Endothelial cell (in vitro differentiated cells): ENCODE results near the gene ELOVL6. TPM values are rescaled to one million over a fixed set of nuclear protein-coding genes. Genes with fewer than 3 reads are reported as not detected.

Experiments used
- DNase-seq: peaks from one replicate; pipeline ENCODE4 v3.0.0; 2021; ENCODE audit warnings: low spot score
- H3K27ac Mint-ChIP-seq: one replicate; pipeline ENCODE4 v1.8.0; 2021; ENCODE audit warnings: mixed read lengths, inconsistent platforms; ENCODE audit not compliant: unreplicated experiment
- H3K27me3 Mint-ChIP-seq: one replicate; pipeline ENCODE4 v1.8.0; 2021; ENCODE audit warnings: mild to moderate bottlenecking, moderate library complexity, mixed read lengths, inconsistent platforms; ENCODE audit not compliant: unreplicated experiment
- H3K36me3 Mint-ChIP-seq: one replicate; pipeline ENCODE4 v1.8.0; 2021; ENCODE audit warnings: mild to moderate bottlenecking, low read depth, mixed read lengths, inconsistent platforms; ENCODE audit not compliant: unreplicated experiment
- H3K4me1 Mint-ChIP-seq: one replicate; pipeline ENCODE4 v1.8.0; 2021; ENCODE audit warnings: mild to moderate bottlenecking, mixed read lengths, inconsistent platforms; ENCODE audit not compliant: unreplicated experiment
- H3K4me3 Mint-ChIP-seq: one replicate; pipeline ENCODE4 v1.8.0; 2021; ENCODE audit warnings: mild to moderate bottlenecking, mixed read lengths, inconsistent platforms; ENCODE audit not compliant: unreplicated experiment
- H3K9me3 Mint-ChIP-seq: one replicate; pipeline ENCODE4 v1.8.0; 2021; ENCODE audit warnings: mixed read lengths, inconsistent platforms; ENCODE audit not compliant: unreplicated experiment
- total RNA-seq: library from RNA; stranded (reverse); fragmentation: NEBNext Ultra II Directional; extraction: Animal tissue kit (Norgen Biotek cat#: 25700); gene quantifications from one replicate; pipeline ENCODE4 v1.2.1, GENCODE V29; 2021; ENCODE audit not compliant: unreplicated experiment
- TF ChIP-seq, protein P1 (sequence below): fragments of 200-600 bp; sonication (generic); IDR thresholded peaks from one replicate; pipeline ENCODE4 v1.5.0; 2021; ENCODE audit warnings: antibody characterized with exemption; ENCODE audit not compliant: unreplicated experiment

Gene ELOVL6
- total RNA-seq, 1 donor from 2014 or later, result 31.0 TPM

DNA sequence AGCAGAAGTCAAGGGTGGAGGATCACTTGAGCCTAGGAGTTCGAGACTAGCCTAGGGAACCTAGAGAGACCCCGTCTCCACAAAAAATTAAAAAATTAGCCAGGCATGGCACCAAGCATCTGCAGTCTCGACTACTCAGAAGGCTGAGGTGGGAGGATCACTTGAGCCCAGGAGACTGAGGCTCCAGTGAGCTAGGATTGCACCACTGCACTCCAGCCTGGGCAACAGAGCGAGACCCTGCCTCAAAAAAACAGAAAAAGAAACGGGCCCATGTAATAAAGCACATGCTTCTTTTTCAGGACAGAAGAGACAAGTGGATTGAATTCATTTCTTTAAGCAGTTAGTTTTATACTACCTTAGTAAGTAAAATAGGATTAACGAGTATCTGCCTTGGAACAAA, 42.0 kb downstream of the ELOVL6 start:
- no peaks in the 10 kb centered on the region for H3K27me3 Mint-ChIP-seq

DNA sequence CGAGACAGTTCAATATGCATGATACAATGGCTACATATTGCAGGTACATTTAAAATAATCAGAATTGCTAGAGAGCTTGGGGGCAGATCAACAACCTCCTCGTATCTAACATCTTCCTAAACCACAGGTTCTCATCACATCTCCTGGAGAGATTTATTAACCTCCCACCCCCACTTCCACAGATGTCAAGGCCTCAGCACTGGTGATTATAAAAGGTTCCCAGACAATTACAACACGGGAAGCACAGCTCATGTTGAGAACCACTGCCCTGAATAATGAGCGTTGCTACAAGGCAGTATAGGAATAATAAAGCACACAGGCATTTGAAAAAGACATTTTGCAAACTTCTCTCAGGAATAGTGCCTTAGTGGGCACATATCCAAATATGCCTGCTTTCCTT, 42.8 kb downstream of the ELOVL6 start:
- no peak for DNase-seq
- TF ChIP-seq, protein P1, sequence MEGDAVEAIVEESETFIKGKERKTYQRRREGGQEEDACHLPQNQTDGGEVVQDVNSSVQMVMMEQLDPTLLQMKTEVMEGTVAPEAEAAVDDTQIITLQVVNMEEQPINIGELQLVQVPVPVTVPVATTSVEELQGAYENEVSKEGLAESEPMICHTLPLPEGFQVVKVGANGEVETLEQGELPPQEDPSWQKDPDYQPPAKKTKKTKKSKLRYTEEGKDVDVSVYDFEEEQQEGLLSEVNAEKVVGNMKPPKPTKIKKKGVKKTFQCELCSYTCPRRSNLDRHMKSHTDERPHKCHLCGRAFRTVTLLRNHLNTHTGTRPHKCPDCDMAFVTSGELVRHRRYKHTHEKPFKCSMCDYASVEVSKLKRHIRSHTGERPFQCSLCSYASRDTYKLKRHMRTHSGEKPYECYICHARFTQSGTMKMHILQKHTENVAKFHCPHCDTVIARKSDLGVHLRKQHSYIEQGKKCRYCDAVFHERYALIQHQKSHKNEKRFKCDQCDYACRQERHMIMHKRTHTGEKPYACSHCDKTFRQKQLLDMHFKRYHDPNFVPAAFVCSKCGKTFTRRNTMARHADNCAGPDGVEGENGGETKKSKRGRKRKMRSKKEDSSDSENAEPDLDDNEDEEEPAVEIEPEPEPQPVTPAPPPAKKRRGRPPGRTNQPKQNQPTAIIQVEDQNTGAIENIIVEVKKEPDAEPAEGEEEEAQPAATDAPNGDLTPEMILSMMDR, result no peak
- Mint-ChIP-seq H3K4me3 (no peak overlapping the region), H3K4me1 (peaks cover 2% of the 10 kb centered on the region), H3K27ac (no peak overlapping the region), H3K27me3 (no peaks in the 10 kb centered on the region), H3K9me3 (no peaks in the 10 kb centered on the region), H3K36me3 (no peaks in the 10 kb centered on the region)

More for the DNA sequence above, 42.0 kb downstream of the ELOVL6 start:
- TF ChIP-seq, protein P1, result no peak
- no peak for DNase-seq
- no peaks in the 10 kb centered on the region for H3K9me3 Mint-ChIP-seq
- no peak overlapping the region for H3K27ac Mint-ChIP-seq
- no peaks in the 10 kb centered on the region for H3K36me3 Mint-ChIP-seq
- H3K4me1 Mint-ChIP-seq, result peaks cover 2% of the 10 kb centered on the region
- H3K4me3 Mint-ChIP-seq, result no peak overlapping the region

GRCh38 chr4:110154582-110154981, 43.8 kb downstream of the ELOVL6 start:
- TF ChIP-seq, protein P1, result no peak
- Mint-ChIP-seq H3K4me3 (no peak overlapping the region), H3K27ac (no peak overlapping the region), H3K36me3 (no peaks in the 10 kb centered on the region), H3K27me3 (no peaks in the 10 kb centered on the region), H3K4me1 (no peaks in the 10 kb centered on the region), H3K9me3 (no peaks in the 10 kb centered on the region)
- no peak for DNase-seq

DNA sequence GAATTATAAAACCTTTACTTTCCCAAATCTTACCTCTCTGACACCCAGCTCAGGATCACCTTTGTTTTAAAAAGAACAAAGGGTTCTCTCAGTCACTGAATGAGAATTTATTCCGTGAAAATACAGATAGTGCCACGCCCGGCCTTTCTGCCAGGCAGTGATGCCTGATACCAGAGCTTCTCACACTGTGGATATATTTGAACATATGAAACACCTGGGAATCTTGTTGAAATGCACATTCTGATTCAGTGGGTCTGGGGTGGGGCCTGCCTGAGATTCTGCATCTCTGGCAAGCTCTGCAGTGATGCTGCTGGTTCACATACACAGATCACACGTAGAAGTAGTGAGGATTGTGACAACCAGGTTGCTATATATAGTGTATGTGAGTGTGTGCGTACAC, 46.0 kb downstream of the ELOVL6 start:
- Mint-ChIP-seq H3K9me3 (no peaks in the 10 kb centered on the region), H3K4me3 (no peak overlapping the region), H3K36me3 (no peaks in the 10 kb centered on the region), H3K27me3 (peaks cover 2% of the 10 kb centered on the region), H3K4me1 (no peaks in the 10 kb centered on the region), H3K27ac (no peak overlapping the region)
- no peak for DNase-seq
- TF ChIP-seq, protein P1, result no peak

GRCh38 chr4:110149089-110149488, 49.3 kb downstream of the ELOVL6 start:
- H3K9me3 Mint-ChIP-seq, result no peaks in the 10 kb centered on the region
- no peak overlapping the region for H3K4me3 Mint-ChIP-seq
- peaks cover 2% of the 10 kb centered on the region for H3K27me3 Mint-ChIP-seq
- DNase-seq, result no peak
- TF ChIP-seq, protein P1, result no peak
- no peak overlapping the region for H3K27ac Mint-ChIP-seq
- peaks cover 6% of the 10 kb centered on the region for H3K4me1 Mint-ChIP-seq
- H3K36me3 Mint-ChIP-seq, result no peaks in the 10 kb centered on the region
